Measurements from ENCODE around the gene YWHAG. TPM values are rescaled to one million over a fixed set of nuclear protein-coding genes. Genes with fewer than 3 reads are reported as not detected.

YWHAG gene
- total and polyA plus RNA-seq, 9 of the 15 experiments (the other 6 are each of a cell fraction or from before 2014, with no cell fraction given) = 30.4 to 246 (median 94.5) TPM

DNA sequence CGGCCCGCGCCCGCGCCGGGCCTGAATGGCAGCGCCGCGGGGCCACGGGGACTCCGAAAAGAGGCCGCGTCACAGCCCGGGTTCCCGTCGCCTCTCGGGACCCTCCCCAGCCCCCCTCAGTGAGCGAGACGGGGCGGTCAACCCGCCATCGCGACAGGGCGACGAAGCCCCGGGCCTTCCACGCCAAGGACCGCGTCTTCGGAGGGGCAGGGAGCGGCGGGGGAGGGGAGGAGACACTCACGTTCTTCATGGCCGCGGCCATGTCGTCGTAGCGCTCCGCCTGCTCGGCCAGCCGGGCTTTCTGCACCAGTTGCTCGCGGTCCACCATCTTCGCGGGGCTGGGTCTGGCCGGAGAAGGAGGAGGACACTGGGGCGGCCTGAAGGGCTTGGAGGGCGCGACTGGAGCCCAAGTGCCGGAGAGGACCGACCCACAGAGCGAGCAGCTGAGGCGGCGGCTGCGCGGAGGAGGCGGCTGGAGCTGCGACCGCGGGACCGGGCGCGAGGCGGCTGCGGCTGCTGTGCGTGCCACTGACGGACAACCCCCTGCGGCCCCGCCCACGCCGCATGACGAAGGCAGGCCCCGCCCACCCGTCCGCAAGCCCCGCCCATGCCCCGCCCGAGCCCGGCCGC lies at the start of gene YWHAG (continued):
- TF ChIP-seq, protein P1, sequence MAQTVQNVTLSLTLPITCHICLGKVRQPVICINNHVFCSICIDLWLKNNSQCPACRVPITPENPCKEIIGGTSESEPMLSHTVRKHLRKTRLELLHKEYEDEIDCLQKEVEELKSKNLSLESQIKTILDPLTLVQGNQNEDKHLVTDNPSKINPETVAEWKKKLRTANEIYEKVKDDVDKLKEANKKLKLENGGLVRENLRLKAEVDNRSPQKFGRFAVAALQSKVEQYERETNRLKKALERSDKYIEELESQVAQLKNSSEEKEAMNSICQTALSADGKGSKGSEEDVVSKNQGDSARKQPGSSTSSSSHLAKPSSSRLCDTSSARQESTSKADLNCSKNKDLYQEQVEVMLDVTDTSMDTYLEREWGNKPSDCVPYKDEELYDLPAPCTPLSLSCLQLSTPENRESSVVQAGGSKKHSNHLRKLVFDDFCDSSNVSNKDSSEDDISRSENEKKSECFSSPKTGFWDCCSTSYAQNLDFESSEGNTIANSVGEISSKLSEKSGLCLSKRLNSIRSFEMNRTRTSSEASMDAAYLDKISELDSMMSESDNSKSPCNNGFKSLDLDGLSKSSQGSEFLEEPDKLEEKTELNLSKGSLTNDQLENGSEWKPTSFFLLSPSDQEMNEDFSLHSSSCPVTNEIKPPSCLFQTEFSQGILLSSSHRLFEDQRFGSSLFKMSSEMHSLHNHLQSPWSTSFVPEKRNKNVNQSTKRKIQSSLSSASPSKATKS (CRISPR knock-in tag; IDR thresholded peaks at IDR 0.05) = no peak
- no peak for TF ChIP-seq HNRNPUL1 (IDR thresholded peaks at IDR 0.05; ENCODE audit: low read length)
- TF ChIP-seq GTF2E2 (tag; IDR thresholded peaks at IDR 0.05) = no peak; the same call in 1 of the 2 replicates
- no peak for TF ChIP-seq ZNF586 (CRISPR knock-in tag; conservative IDR thresholded peaks at IDR 0.05)
- TF ChIP-seq, protein P2, sequence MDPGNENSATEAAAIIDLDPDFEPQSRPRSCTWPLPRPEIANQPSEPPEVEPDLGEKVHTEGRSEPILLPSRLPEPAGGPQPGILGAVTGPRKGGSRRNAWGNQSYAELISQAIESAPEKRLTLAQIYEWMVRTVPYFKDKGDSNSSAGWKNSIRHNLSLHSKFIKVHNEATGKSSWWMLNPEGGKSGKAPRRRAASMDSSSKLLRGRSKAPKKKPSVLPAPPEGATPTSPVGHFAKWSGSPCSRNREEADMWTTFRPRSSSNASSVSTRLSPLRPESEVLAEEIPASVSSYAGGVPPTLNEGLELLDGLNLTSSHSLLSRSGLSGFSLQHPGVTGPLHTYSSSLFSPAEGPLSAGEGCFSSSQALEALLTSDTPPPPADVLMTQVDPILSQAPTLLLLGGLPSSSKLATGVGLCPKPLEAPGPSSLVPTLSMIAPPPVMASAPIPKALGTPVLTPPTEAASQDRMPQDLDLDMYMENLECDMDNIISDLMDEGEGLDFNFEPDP (CRISPR knock-in tag; IDR thresholded peaks at IDR 0.05) = peak; percentile 81; the same call in 1 of the 2 replicates
- TF ChIP-seq ZFP30 (CRISPR knock-in tag; IDR thresholded peaks at IDR 0.05; ENCODE audit: borderline replicate concordance) = no peak
- peak; percentile 52; the same call in 1 of the 2 replicates for TF ChIP-seq SMARCA5 (IDR thresholded peaks at IDR 0.05)
- TF ChIP-seq RHOXF2B (CRISPR knock-in tag; conservative IDR thresholded peaks at IDR 0.05) = no peak
- TF ChIP-seq NBN (IDR thresholded peaks at IDR 0.05; ENCODE audit: low read depth) = peak; percentile 54; the same call in 1 of the 2 replicates
- TF ChIP-seq, protein P3, sequence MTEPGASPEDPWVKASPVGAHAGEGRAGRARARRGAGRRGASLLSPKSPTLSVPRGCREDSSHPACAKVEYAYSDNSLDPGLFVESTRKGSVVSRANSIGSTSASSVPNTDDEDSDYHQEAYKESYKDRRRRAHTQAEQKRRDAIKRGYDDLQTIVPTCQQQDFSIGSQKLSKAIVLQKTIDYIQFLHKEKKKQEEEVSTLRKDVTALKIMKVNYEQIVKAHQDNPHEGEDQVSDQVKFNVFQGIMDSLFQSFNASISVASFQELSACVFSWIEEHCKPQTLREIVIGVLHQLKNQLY (CRISPR knock-in tag; conservative IDR thresholded peaks at IDR 0.05) = peak in 1 of 2 experiments; percentile 67; a peak in 2 of 4 replicates
- TF ChIP-seq SIRT6 (IDR thresholded peaks at IDR 0.05; ENCODE audit: low read depth, low read length) = no peak
- TF ChIP-seq ZNF75A (CRISPR knock-in tag; IDR thresholded peaks at IDR 0.05) = no peak
- TF ChIP-seq, protein P4, sequence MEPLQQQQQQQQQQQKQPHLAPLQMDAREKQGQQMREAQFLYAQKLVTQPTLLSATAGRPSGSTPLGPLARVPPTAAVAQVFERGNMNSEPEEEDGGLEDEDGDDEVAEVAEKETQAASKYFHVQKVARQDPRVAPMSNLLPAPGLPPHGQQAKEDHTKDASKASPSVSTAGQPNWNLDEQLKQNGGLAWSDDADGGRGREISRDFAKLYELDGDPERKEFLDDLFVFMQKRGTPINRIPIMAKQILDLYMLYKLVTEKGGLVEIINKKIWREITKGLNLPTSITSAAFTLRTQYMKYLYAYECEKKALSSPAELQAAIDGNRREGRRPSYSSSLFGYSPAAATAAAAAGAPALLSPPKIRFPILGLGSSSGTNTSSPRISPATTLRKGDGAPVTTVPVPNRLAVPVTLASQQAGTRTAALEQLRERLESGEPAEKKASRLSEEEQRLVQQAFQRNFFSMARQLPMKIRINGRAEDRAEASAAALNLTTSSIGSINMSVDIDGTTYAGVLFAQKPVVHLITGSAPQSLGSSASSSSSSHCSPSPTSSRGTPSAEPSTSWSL (CRISPR knock-in tag; IDR thresholded peaks at IDR 0.05; ENCODE audit: borderline replicate concordance) = peak; percentile 78; the same call in 1 of the 2 replicates
- TF ChIP-seq, protein P5, sequence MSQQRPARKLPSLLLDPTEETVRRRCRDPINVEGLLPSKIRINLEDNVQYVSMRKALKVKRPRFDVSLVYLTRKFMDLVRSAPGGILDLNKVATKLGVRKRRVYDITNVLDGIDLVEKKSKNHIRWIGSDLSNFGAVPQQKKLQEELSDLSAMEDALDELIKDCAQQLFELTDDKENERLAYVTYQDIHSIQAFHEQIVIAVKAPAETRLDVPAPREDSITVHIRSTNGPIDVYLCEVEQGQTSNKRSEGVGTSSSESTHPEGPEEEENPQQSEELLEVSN (IDR thresholded peaks at IDR 0.05; ENCODE audit: borderline replicate concordance in 1 of 2, extremely low read depth in 1 of 2, insufficient read depth in 1 of 2, insufficient read length in 1 of 2, low read depth in 1 of 2, low read length in 1 of 2, poor library complexity in 1 of 2, severe bottlenecking in 1 of 2) = peak; percentile 72 to 80
- TF ChIP-seq ZNF583 (CRISPR knock-in tag; IDR thresholded peaks at IDR 0.05) = no peak
